NCI-H345 treated with DMSO at 0.1 percent for 48 hours (cell line): ENCODE measurements around the gene TWIST2.

ENCODE experiments used
- DNase-seq: peaks from one replicate; lab custom pipeline; 2025; ENCODE audit not compliant: unreplicated experiment; lab: John Stamatoyannopoulos, UW

TWIST2 gene

DNA sequence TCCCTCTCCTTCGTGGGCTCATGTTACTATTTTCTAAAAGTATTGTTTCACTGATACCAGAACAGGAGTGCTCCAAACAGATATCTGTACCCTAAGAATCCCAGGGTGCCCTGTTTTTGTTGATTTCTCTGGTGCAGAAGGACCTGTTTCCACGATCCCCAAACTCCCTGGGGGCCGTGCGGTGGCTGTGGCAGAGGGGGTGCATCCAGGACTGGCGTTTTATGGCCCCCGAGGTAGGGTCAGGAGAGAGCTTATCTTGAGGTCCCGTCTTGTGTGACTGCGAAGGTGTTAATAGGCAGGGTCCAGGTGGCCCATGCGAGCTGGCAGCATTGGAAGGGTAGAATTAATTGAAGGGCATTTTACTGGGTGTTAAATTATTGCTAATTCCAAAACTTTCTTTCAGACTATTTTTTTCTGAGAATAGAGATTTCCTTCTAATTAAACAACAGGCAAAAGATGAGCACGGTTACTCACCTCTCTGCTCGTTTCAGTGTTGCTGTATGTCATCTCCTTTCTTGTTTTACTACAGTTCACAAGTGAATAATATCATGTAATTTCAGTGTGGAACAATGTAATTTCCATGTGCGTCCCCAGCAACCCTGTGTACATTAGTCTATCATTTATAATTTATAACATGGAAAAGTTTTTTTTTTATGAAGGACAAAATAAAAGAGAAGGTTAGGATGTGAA, 8.2 kb downstream of the TWIST2 start:
- DNase-seq = no peak

DNA sequence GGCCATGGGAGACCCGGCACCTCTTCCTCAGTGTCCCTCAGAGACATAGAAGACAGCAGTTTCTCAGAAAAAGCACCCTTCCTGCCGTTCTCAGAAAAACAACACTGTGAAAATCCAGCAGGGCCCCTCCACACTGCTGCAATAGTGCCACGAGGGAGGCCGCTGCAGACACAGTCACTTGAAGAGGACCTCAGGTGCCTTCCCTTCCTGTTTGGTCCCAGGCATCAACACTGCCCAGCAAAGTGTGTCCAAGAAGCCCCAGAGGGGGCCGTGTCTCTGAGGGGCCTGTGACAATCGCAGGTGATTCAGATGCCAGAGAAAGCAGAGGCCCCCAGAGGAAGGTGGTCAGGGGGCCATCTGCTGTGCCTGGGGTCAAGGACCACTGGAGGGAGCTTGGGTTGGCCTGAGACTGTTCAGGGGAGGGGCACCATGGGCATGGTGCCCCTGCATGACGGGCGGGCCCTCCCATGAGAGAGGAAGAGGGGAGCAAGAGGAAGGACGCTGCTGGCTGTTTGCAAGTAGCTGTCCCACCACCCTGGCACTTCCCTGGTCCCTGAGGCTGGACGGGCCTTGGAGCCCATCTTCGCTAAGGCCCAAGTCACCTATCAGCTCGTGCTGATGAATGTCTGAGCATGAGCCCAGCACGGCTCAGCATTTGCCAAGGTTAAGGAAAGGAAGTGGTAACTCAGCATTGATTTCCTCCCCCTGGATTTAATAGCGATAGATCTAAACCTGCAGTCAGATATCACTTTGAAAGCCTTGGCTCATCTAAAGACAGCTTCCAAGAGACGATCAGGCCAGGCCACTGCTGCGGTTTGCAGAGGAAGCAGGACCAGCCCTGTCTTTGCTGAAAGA, 9.1 kb downstream of the TWIST2 start:
- no peak for DNase-seq

DNA sequence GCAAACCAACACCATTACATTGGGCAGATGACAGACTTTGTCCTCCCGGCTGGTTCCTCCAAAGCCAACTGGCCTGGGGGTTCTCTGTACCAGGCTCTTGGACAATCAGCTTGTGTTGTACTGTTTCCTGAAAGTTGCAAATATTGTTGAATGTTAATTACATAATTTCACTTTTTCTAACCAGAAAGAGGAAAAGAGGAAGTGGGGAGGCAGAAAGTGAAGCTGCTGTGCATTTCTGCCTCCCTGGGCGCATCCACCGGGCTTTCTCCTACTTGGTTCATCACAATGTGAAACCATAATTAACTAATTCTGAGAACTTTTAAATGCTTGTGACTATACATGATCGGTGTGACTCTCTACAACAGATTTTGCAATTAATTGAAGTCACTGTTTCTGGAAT, 10.1 kb downstream of the TWIST2 start:
- no peak for DNase-seq

DNA sequence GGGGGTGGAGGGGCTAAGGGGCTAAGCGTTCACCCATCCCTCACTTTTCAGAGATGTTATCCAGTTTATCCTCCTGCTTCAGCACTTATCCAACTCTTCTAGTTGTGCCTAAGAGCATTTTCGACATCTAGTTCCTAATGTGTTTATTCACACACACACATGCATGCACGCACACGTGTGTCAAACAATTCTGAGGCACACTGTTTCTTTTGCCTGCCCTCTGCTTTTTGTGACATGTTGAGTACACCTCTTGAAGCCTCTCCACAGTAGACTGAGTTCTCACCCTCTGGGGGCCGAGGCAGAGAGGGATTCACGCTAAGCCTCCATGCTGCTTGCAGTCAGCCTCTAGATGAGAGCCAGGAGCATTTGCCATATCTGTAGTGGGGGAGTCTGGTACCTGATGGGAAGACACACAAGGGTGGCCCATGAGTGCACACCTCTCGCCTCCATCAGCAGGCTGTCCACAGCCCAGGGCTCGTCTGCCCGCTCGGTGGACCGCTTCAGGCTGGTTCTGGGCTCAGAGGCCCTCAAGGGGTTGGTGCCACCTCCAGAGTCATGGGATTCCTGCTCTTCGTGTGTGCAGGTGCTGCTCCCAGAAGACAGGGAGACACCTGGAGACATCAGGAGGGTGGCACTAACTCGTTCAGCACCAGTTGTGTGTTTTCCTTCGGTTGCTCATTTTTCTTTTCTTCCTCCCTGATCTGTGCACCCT, 11.9 kb downstream of the TWIST2 start:
- DNase-seq = no peak

DNA sequence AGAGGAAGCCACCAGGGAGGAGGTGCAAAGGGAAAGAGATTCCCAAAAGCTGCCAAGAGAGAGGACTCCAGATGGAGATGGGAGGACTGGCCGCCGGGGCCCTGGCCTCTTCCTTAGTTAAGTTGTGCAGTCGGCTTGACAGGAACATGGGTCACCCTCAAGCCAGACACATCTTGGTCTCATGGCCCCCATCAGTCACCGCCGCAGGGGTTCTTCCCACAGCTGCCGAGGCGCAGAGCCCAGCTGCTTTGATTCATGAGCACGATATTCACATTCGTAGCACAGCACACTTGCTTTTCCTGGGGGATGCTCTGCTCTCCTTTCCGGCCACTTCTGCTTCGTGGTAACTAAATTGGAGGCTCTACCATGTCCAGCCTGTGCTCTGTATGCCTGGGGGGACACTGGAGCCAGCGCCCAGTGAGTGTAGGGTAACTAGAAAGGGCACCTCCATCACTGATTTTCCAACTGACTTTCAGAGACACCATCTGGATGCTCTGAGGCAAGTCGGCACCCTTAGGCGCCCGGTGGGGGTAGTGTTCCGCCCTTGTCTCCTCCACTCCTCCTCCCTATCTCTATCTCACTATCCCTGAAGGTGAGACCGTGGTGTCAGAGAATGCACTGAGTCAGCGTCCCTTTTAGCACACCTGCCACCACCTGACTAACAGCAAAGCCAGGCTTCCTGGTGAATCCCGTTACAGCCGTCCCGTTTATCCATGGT, 13.3 kb downstream of the TWIST2 start:
- DNase-seq = no peak

DNA sequence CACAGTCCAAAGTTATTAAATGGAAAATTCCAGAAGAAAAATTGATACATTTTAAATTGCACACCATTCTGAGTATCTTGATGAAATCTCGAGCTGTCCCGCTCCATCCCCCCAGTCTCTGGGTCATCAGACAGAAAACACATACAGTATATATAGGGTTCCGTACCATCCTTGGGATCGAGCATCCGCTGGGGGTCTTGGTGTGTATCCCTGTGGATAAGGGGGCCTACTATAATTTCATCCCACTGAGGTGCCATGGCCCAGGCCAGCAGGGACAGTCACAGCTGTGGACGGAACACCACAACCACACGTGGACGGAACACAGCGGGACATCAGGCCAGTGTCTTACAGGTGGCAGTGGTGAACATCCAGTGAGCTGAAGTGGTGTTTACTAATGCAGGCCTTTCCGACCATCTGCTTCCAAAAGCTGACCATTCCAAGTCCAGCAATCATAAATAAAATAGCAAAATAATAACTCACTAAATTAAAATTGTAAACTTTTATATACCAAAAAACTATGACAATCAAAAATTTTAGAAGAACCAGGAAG, 14.0 kb downstream of the TWIST2 start:
- DNase-seq = no peak

DNA sequence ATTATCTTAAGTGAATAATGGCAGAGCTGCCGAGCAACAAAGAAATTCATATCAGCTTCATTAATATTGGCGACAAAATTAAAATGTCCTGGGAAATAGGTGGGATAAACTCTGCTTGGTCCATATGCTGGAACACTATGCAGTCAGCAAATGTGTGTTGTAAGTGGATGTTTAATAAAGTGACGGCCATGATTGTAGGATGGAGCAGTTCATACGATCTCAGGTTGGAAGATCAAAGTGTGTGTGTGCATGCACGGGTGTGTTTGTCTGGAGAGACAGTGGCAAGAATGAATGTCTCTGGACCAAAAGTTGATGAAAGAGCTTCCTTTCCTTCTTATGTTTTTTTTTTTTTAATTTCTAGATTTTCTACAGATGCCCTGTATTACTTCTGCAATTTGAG, 14.8 kb downstream of the TWIST2 start:
- no peak for DNase-seq

DNA sequence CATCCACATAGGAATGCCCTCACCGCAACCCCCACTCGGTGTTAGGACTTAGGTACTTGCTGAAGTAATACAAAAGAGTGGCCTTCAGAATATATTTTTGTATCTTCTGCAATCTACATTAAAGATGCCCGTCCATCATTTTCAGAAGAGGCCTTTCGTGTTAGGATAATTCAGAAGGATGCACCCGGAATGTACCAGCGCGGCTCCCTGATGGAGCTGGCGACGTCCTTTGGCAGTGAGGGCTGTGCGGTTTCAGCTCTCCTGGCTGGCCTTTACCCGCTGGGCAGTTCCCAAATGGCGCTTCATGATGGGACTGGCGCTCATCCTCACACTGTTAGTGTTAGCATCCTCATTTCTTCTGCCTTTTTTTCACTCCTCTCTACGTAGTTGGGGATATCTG, 15.3 kb downstream of the TWIST2 start:
- DNase-seq = no peak

DNA sequence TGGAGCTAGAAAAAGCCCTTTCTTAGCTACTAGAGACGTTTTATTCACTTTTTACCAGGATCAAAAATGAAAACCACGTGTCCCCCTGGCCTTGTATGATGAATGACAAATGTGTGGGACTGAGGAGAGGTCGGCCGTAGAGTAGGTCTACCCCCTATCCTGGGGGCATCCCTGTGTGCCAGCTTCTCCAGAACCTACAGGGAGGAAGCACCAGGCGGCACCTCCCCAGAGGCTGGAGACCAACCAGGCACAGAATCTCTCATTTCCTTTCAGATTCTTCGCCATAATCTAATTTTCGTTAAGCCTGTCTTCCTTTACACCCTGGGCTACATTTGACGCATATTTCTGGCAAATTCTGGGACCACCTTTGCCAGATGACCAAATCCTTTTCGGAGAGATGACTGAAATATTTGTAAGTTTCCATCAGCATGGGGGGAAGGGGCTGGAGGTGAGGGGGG, 15.9 kb downstream of the TWIST2 start:
- no peak for DNase-seq

DNA sequence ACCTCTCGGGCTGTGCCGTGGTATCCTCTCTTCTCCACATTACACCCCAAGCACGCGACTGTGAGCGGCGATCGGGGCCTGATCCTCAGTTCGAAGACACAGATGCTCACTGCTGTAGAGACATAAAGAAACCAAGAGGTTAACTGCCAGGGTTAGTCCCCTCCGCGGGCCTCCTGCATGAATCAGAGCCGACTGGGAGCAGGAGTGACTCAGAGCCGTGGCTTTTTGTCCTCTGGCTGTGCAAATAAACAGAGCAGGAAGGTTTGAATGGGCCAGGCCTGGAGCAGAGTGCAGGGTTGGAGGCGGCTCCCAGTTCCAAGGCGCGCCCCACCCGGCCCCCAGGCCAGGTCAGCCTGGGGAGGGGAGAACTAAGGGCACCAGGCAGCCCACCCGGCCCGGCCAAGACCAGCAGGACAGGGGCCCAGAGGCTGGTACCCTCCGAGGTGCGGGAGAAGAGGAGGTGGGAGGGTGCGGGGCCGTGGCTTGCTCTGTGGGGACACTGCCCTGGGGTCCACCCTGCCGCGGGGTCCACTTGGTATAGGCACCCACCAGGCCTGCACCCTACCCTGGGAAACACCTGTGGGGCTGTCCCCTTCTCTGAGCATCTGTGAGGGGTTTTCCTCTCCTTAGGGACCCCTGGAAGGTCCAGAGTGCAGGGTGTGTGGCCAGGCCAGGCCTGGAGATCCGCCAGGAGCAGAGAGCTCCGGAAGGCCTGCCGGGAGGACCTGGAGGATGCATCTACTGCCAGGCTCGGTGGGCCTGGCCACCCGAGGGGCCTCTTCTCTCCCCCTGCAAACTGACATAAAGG, 16.5 kb downstream of the TWIST2 start:
- peak; percentile 31 for DNase-seq

DNA sequence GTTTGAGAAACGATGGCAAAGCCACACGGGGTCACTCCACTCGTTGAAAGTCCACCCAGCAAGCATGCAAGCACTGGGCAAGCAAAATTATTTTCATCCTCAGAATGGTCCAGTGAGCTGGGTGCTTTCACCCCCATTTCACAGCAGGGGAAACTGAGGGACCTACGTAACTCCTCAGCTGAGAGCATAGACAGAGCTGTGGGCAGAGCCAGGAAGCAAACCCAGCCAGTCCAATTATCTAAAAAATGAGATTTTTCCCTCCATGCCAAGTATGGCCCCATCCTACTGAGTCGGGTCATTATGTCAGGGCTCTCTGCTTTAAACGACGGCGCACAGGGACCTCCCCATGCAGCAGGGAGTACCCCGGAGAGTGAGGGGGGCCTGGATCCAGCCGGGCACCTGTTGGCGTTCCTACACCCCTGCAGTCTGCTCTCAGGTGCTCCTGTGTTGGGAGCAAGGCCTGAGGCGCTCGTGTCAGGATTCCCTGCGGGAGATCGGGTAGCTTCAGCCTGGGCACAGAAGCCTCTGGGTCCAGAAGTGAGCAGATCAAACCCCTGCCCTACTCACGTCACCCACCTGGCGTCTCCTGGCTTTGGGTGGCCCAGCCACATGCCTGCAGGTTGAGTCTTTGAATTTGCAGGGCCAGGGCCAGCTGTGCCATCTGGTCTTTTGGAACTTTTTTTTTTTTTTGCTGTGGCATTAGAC, 17.3 kb downstream of the TWIST2 start:
- no peak for DNase-seq

DNA sequence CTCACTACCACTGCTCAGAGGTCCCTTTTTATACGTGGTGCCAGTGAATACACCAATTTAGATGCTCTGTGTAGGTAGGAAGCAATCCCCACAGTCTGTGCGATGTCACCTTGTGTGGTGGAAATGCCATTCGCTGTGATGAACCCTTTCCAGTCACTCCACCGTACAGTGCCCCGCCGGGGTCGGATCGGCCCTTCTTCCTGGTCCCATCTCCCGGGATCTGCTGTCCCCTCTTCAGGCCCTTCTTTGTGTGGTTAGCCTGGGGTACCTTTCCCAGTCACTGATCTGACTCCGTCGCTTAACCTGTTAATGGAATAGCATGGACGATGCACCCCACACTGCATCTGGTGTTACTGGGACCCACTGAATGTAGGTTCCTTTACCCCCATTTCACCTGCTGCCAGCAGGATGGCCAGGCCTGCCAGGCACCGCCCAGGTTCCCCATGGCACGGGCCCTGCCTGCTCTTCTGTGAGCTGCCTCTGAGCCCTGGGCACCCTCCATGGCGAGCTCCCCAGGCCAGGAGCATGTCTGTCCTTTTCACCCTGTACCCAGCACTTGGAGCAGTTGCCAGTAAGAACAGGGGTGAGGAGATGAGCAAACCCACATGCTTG, 18.0 kb downstream of the TWIST2 start:
- DNase-seq = no peak

DNA sequence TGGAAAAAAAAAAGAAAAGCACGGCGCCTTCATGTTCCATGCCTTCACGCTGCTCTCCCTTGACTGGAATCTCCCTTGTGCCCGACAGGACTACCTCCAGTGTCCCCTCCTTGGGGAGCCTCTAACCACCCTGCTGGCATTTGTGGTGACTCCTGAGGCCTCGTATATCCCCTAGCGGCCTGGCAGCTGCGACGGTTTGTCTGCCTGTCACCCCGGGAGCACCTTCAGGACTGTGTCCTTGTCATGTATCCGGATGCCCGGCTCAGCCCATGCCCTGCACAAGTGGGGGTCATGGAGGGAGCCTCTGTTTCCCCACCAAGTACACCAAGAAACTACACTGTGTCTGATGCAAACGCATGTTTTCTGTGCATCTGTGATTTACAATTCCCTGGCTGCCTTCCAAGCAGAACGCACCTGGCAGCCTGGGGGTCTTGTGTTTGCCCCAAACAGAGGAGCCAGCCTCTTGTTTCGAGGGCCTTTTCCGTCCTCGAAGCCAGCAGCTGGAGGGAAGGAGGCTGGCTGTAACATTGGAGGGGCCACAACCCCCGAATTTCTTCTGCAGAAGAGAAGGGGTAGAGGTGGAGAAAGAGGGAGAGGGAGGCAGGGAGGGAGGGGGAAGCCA, 18.9 kb downstream of the TWIST2 start:
- peak; percentile 18 for DNase-seq

DNA sequence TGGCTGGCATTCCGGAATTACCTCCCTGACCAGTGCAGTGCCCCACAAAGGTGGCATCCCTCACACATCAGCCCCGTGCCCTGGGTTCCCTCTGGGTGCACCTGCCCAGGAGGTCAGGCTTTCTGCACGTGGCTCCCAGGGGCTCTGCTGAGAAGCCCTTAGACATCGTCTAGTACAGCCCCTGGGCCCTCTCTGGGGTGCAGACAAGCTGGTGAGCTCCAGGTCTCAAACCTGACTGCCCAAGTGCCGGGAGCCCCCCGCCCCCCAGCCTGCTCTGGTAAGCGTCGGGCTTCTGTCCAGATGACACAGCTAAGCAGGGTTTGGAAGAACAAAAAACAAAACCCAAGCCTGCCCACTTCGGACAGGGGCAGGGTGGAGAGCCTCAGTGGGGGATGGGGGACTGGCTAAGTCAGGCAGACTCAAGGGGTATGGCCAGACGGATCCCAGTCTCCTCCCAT, 20.2 kb downstream of the TWIST2 start:
- DNase-seq = no peak

DNA sequence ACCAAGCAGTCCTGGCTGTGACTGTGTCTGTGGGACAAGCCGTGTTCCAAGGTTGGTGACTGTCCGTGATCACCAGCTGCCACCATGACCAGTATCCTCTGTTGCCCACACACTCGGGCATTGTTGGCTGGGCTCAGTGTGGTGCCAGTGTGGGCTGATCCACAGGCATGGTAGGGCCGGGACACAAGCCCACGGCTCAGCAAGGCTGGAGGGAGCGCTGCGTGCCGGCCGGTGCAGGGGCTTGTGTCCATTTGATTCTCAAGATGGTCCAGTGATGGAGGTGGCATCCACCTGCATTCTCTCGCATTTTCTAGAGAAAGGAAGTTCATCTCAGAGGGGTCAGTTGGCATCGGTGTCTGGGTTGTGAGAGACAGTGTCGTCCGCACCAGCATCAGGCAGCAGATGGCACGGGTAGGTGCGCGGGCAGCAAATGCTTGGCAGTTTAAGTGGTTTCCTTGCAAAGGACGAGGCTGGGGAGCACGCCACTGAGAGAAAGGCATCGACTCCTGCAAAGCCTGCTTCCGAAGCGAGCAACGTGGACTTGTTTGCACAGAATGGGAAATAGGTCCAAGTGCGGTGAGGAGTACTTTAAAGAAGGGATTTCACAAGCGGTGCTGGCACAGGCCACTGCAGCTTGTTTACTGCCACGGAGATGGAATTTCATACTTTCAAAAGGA, 20.9 kb downstream of the TWIST2 start:
- DNase-seq = no peak

DNA sequence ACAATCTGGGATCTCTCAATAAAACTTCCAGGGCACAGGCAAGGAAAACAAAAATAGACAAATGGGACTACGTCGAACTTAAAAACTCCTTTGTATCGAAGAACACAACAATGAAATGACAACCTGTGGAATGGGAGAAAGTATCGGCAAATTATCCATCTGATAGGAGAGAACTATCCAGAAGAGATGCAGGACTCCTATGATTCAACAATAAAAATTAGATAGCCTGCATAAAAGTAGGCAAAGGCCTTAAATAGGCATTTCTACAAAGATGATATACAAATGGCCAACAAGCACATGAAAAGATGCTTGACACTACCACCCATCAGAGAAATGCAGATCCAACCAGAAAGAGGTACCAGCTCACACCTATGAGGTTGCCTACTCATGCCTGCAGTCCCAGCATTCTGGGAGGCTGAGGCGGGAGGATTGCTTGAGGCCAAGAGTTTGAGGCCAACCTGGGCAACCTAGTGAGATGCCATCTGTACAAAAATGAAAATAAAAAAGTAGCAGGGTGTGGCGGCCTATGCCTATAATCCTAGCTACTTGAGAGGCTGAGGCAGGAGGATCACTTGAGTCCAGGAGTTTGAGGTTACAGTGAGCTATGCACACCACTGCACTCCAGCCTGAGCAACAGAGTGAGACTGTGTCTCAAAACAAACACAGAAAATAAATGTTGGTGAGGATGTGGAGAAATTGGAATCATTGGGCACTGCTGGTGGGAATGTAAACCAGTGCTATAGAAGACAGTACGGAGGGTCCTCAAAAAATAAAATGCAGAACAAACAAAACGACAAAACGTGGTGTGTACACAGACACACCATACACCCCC, 21.6 kb downstream of the TWIST2 start:
- DNase-seq = no peak

DNA sequence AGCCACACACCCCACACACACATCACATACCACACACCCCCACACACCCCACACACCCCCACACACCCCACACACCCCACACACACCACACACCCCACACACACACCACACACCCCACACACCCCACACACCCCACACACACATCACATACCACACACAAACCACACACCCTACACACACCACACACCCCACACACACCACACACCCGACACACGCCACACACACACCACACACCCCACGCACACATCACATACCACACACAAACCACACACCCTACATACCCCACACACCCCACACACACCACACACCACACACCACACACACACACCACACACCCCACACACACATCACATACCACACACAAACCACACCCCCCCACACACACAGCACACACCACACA, 22.4 kb downstream of the TWIST2 start:
- DNase-seq = no peak
